ENCODE results near the gene ZG16.

Gene ZG16

DNA sequence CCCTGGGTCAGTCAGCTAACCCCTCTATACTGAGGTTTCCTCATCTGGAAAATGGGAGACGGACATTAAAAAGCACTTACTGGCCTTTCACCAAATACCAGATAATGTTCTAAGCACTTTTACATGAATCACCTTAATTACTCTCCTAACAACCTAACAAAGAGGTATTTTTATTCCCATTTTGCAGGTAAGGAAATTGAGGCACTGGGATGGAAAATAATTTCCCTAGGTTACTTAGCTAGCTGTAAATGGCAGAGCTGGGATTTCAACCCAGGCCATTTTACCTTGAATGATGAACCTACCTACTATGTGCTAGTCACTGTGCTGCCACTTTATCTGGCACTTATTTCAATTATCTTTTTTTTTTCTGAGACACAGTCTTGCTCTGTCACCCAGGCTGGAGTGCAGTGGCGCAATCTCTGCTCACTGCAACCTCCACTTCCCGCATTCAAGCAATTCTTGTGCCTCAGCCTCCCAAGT is 16.2 kb downstream of the ZG16 start:
- Histone ChIP-seq H3K4me3 (replicated peaks; ENCODE audit: low read depth, low read length) (no peak overlapping the region), H3K36me3 (ENCODE audit: control insufficient read depth, insufficient read depth, low read length) (peaks cover 26% of the 10 kb centered on the region), H3K27me3 (replicated peaks; ENCODE audit: control insufficient read depth, insufficient read depth, low read length) (no peaks in the 10 kb centered on the region)
- no peak for DNase-seq (ENCODE audit: extremely low read depth, insufficient read length)
- TF ChIP-seq, protein P1, sequence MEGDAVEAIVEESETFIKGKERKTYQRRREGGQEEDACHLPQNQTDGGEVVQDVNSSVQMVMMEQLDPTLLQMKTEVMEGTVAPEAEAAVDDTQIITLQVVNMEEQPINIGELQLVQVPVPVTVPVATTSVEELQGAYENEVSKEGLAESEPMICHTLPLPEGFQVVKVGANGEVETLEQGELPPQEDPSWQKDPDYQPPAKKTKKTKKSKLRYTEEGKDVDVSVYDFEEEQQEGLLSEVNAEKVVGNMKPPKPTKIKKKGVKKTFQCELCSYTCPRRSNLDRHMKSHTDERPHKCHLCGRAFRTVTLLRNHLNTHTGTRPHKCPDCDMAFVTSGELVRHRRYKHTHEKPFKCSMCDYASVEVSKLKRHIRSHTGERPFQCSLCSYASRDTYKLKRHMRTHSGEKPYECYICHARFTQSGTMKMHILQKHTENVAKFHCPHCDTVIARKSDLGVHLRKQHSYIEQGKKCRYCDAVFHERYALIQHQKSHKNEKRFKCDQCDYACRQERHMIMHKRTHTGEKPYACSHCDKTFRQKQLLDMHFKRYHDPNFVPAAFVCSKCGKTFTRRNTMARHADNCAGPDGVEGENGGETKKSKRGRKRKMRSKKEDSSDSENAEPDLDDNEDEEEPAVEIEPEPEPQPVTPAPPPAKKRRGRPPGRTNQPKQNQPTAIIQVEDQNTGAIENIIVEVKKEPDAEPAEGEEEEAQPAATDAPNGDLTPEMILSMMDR (IDR thresholded peaks at IDR 0.05; ENCODE audit: insufficient read depth, low read length, poor library complexity, severe bottlenecking), result no peak

GRCh38 chr16:29802416-29802935 is 24.4 kb downstream of the ZG16 start:
- TF ChIP-seq, protein P1 (IDR thresholded peaks at IDR 0.05; ENCODE audit: insufficient read depth, low read length, poor library complexity, severe bottlenecking), result no peak
- no peak for DNase-seq (ENCODE audit: extremely low read depth, insufficient read length)
- Histone ChIP-seq H3K27me3 (replicated peaks; ENCODE audit: control insufficient read depth, insufficient read depth, low read length) (no peaks in the 10 kb centered on the region), H3K36me3 (ENCODE audit: control insufficient read depth, insufficient read depth, low read length) (peaks cover 29% of the 10 kb centered on the region), H3K4me3 (replicated peaks; ENCODE audit: low read depth, low read length) (no peak overlapping the region)

GRCh38 chr16:29804020-29804419 is 26.0 kb downstream of the ZG16 start:
- H3K4me3 ChIP-seq (replicated peaks; ENCODE audit: low read depth, low read length), result no peak overlapping the region; the same call in 1 of the 2 replicates
- H3K36me3 ChIP-seq (ENCODE audit: control insufficient read depth, insufficient read depth, low read length), result peaks cover 23% of the 10 kb centered on the region
- TF ChIP-seq, protein P1 (IDR thresholded peaks at IDR 0.05; ENCODE audit: insufficient read depth, low read length, poor library complexity, severe bottlenecking), result no peak
- no peaks in the 10 kb centered on the region for H3K27me3 ChIP-seq (replicated peaks; ENCODE audit: control insufficient read depth, insufficient read depth, low read length)
- no peak for DNase-seq (ENCODE audit: extremely low read depth, insufficient read length)

DNA sequence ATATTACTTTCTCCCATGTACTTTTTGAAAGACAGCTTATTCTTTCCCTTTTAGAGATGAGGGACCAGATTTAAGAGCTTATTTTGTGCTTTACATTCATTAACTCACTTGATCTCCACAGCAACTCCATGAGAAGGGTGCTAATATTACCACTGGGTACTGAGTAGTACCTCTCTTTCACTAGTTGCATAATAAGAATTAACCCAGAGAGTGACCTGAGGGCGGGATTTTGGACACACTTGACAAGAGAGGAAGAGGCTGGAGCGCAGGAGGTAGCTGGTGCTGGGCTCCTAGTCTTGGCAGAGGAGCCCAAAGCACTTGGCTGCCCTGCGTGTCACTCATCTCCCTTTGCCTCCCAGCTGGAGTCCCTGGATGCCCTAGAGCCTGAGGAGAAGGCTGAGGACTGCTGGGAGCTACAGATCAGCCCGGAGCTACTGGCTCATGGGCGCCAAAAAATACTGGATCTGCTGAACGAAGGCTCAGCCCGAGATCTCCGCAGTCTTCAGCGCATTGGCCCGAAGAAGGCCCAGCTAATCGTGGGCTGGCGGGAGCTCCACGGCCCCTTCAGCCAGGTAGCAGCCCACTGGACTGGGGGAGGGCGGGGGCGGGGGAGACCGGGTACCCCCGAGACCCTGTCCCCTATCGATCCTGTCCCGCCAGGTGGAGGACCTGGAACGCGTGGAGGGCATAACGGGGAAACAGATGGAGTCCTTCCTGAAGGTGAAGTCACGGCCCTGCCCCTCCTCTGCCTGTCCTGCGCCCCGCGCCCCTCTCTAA is 26.6 kb downstream of the ZG16 start:
- Histone ChIP-seq H3K36me3 (ENCODE audit: control insufficient read depth, insufficient read depth, low read length) (peaks cover 21% of the 10 kb centered on the region), H3K4me3 (replicated peaks; ENCODE audit: low read depth, low read length) (peak overlapping the region; percentile 89), H3K27me3 (replicated peaks; ENCODE audit: control insufficient read depth, insufficient read depth, low read length) (no peaks in the 10 kb centered on the region)
- TF ChIP-seq, protein P1 (IDR thresholded peaks at IDR 0.05; ENCODE audit: insufficient read depth, low read length, poor library complexity, severe bottlenecking), result no peak
- no peak for DNase-seq (ENCODE audit: extremely low read depth, insufficient read length)

DNA sequence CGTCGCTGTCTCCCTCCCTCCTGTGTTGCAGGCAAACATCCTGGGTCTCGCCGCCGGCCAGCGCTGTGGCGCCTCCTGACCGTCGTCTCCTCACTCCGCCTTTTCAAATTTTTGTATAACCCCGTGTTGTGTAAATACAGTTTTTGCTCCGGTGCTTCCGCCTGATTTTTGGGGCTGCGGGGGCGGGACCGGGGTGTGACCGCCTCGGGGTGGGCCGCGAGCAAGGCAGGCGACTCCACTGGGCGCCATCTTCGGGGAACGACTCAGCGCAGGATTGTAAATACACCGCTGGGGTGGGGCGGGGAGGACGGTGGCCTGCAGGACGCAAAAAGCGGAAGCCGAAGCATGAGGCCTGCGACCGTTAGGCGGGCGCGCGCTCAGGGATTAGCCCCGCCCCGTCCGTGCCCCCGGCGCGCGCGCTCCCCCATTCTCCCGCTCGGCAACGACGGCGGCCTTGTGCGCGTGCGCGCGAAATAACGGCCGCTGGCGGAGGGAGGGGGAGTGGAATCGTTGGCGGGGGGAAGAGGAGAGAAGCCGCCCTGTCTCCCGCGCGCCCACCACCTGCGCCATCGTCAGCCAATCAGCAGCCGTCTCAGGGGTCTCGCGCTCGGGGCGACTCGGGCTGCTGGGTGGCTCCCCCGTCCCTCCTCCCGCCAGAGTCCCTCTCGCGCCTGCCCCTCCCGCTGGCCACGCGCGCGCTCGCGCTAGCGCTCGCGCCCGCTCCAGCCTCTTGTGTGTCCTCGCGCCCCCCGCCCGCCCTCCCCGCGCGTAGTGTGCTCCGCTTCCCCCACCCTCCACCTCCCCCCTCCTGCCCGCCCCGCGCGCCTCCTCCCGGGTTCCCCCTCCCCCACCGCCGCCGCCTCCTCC is 27.4 kb downstream of the ZG16 start:
- Histone ChIP-seq H3K4me3 (replicated peaks; ENCODE audit: low read depth, low read length) (peak overlapping the region; percentile 89), H3K36me3 (ENCODE audit: control insufficient read depth, insufficient read depth, low read length) (peaks cover 22% of the 10 kb centered on the region), H3K27me3 (replicated peaks; ENCODE audit: control insufficient read depth, insufficient read depth, low read length) (no peaks in the 10 kb centered on the region)
- peak; percentile 99 for DNase-seq (ENCODE audit: extremely low read depth, insufficient read length)
- TF ChIP-seq, protein P1 (IDR thresholded peaks at IDR 0.05; ENCODE audit: insufficient read depth, low read length, poor library complexity, severe bottlenecking), result peak; percentile 13
